Vagina (tissue), 2 donors: ENCODE measurements around the gene RPS6KA2. TPM values are rescaled to one million over a fixed set of nuclear protein-coding genes. Genes with fewer than 3 reads are reported as not detected.

Source experiments
- DNase-seq, 2 donors: peaks; one replicate each; pipeline ENCODE4 v3.0.0-alpha.2; 2017; ENCODE audit errors: extremely low spot score in 2 of 2
- H3K27ac ChIP-seq: fragments of 200-600 bp; sonication (generic); one replicate; pipeline ENCODE4 v1.5.1; 2019
- H3K27me3 ChIP-seq: fragments of 200-600 bp; sonication (generic); one replicate; pipeline ENCODE4 v1.5.1; 2019
- H3K36me3 ChIP-seq, 2 donors: fragments of 200-600 bp; sonication (generic); one replicate each; pipeline ENCODE4 v1.5.1; 2017 to 2019
- H3K4me1 ChIP-seq: fragments of 200-600 bp; sonication (generic); one replicate; pipeline ENCODE4 v1.5.1; 2019
- H3K4me3 ChIP-seq, 2 donors: fragments of 200-600 bp; sonication (generic); 1 replicate in 1 of 2; 2 replicates in 1 of 2; pipeline ENCODE4 v1.5.1; 2016 to 2019
- H3K9me3 ChIP-seq: fragments of 200-600 bp; sonication (generic); one replicate; pipeline ENCODE4 v1.5.1; 2019
- CTCF ChIP-seq, 3 experiments: fragments of 450-650 bp in 2 of 3; fragments of 200-600 bp in 1 of 3; sonication (generic) in 1 of 3; IDR thresholded peaks; one replicate each; pipeline ENCODE4 v1.5.1; 2017 to 2019; ENCODE audit warnings: antibody characterized with exemption in 3 of 3, mild to moderate bottlenecking in 2 of 3, moderate library complexity in 2 of 3
- POLR2A ChIP-seq, 2 donors: fragments of 450-650 bp; IDR thresholded peaks; one replicate each; pipeline ENCODE4 v1.6.1; 2017; ENCODE audit warnings: antibody characterized with exemption in 2 of 2, mild to moderate bottlenecking in 2 of 2, moderate library complexity in 2 of 2
- POLR2AphosphoS5 ChIP-seq, 2 donors: sonication (generic); formaldehyde crosslinking; IDR thresholded peaks; one replicate each; pipeline ENCODE4 v1.9.0; 2017; ENCODE audit warnings: antibody characterized with exemption in 2 of 2, mild to moderate bottlenecking in 2 of 2, low read depth in 1 of 2; ENCODE audit not compliant: insufficient read depth in 1 of 2
- intact Hi-C: fragments of 100-400 bp; cut with DNase I; formaldehyde crosslinking; loops from one replicate; pipeline ENCODE4 v1.15.1; 2023
- total RNA-seq: library from RNA; depleted of rRNA; stranded (reverse); fragments of >200 nt; gene quantifications from one replicate; pipeline ENCODE4 v1.2.3, GENCODE V29; 2016

The RPS6KA2 gene
- total RNA-seq, 1 donor from 2014 or later: 65.1 TPM

- no peak overlapping the region for H3K4me3 ChIP-seq
- H3K36me3 ChIP-seq: peaks cover 0 to 31% of the 10 kb centered on the region in 2 donors
- H3K9me3 ChIP-seq: no peaks in the 10 kb centered on the region
- H3K27ac ChIP-seq: no peak overlapping the region
- intact Hi-C loops: no loop called here
- TF ChIP-seq CTCF (IDR thresholded peaks at IDR 0.05) (no peak), POLR2A (IDR thresholded peaks at IDR 0.05) (no peak), POLR2AphosphoS5 (IDR thresholded peaks at IDR 0.05; ENCODE audit: insufficient read depth in 1 of 2, low read depth in 1 of 2) (no peak)
- DNase-seq: no peak
- H3K4me1 ChIP-seq: peaks cover 8% of the 10 kb centered on the region
- no peaks in the 10 kb centered on the region for H3K27me3 ChIP-seq
Measured at GRCh38 chr6:166483573-166484250, 143.3 kb downstream of the RPS6KA2 start.

DNA sequence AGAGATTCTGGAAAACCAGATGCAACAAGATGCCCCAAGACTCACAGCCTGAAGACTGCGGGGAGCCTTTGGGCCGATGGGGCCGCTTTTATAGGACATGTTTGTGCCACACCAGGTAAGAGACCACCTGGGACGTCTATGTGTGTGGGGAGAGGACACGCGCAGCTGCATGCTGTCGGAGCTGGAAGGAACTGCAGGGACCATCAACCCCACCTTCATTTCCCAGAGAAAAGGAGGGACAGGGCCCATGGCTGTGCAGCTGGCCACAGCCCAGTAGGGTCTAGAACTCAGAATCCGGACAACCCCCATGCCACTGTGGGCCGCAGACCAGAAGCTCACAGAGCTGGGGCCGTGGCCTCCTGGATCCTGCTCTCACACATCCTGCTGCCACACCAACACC is 144.0 kb downstream of the RPS6KA2 start:
- TF ChIP-seq POLR2A (IDR thresholded peaks at IDR 0.05) (no peak), CTCF (IDR thresholded peaks at IDR 0.05) (no peak), POLR2AphosphoS5 (IDR thresholded peaks at IDR 0.05; ENCODE audit: insufficient read depth in 1 of 2, low read depth in 1 of 2) (no peak)
- no peak overlapping the region for H3K27ac ChIP-seq
- peaks cover 0 to 32% of the 10 kb centered on the region in 2 donors for H3K36me3 ChIP-seq
- no peaks in the 10 kb centered on the region for H3K27me3 ChIP-seq
- H3K4me1 ChIP-seq: peaks cover 2% of the 10 kb centered on the region
- no peak overlapping the region for H3K4me3 ChIP-seq
- DNase-seq: no peak
- intact Hi-C loops: no loop called here
- H3K9me3 ChIP-seq: no peaks in the 10 kb centered on the region

DNA sequence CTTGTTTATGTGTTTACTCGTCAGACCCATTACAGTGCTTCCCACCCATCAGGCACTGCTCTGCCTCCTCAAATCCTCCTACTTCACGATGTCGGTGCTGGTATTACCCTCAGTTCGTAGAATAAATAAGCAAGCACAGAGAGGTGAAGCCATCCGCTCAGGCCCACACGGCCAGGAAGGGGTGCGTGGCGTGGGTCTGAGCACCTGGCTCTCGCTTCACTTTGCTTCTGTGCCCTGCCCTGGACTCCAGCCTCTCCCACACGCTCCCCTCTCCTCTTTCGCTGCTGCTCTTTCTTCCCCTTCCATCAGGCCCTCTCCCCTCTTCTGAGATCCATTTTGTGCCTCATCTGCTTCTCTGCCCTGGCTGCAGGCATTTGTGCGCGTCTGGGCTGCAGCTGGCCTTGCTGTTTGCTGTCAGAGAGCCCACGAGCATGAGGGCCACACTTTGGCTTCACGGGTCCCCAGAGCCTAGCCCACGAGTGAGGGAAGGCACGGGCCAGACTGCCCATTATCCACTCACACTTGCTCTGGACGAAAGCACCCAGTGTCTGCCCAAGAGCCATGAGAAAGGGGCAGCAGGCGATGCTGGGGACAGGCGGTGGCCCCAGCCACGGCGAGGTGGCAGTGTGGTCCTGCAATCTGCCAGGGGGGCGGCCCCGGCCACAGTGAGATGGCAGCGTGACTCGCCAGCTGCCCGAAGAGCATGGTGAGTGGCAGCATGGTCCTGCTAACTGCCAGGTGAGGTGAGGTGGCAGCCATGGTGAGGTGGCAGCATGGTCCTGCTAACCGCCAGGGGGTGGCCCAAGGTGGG is 148.1 kb downstream of the RPS6KA2 start:
- TF ChIP-seq POLR2A (IDR thresholded peaks at IDR 0.05): no peak
- TF ChIP-seq CTCF (IDR thresholded peaks at IDR 0.05): no peak
- no peak overlapping the region for H3K4me3 ChIP-seq
- intact Hi-C loops: no loop called here
- H3K27ac ChIP-seq: no peak overlapping the region
- H3K9me3 ChIP-seq: no peaks in the 10 kb centered on the region
- H3K36me3 ChIP-seq: peaks cover 0 to 19% of the 10 kb centered on the region in 2 donors
- DNase-seq: no peak
- no peaks in the 10 kb centered on the region for H3K27me3 ChIP-seq
- H3K4me1 ChIP-seq: peaks cover 11% of the 10 kb centered on the region

DNA sequence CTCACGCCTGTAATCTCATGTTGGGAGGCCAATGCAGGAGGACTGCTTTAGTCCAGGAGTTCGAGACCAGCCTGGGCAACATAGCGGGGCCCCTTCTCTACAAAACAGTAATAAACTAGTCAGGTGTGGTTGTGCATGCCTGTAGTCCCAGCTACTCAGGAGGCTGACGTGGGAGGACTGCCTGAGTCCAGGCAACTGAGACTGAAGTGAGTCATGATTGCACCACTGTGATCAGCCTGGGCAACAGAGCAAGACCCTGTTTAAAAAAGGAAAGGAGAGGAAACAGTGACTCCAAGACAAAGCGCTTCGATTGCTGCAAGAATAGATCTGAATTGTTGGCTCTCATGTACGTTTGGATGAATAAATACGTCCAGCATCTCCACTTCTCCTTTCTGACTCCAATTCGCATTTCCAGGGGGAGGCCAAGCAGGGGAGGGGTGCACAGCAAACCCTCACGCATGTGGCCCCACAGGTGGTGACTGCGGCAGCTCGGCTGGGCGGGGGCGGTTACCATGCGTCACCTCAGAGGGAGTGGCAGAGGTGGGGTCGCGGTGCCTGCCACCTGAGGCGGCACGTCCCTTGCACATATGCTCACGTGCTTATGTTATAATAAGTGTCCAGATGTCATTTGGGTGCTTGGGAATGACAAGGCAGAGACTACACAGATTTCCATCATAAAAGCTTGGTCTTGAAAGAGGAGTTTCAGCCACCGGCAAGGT is 149.2 kb downstream of the RPS6KA2 start:
- intact Hi-C loops: no loop called here
- Histone ChIP-seq H3K4me1 (peaks cover 11% of the 10 kb centered on the region), H3K9me3 (no peaks in the 10 kb centered on the region), H3K4me3 (no peak overlapping the region), H3K36me3 (peaks cover 0 to 19% of the 10 kb centered on the region in 2 donors), H3K27ac (no peak overlapping the region), H3K27me3 (no peaks in the 10 kb centered on the region)
- no peak for DNase-seq
- TF ChIP-seq POLR2AphosphoS5 (IDR thresholded peaks at IDR 0.05; ENCODE audit: insufficient read depth in 1 of 2, low read depth in 1 of 2) (no peak), CTCF (IDR thresholded peaks at IDR 0.05) (no peak), POLR2A (IDR thresholded peaks at IDR 0.05) (no peak)
